Stimulated activated CD4-positive, alpha-beta T cell treated with anti-CD3 and anti-CD28 coated beads, Interleukin-15, amount 100 ng/mL, for 24 hours (primary cell): ENCODE results near the gene FADS2.

Source experiments
- DNase-seq: peaks from one replicate; pipeline ENCODE4 v3.0.0-alpha.2; 2020

The FADS2 gene

DNA sequence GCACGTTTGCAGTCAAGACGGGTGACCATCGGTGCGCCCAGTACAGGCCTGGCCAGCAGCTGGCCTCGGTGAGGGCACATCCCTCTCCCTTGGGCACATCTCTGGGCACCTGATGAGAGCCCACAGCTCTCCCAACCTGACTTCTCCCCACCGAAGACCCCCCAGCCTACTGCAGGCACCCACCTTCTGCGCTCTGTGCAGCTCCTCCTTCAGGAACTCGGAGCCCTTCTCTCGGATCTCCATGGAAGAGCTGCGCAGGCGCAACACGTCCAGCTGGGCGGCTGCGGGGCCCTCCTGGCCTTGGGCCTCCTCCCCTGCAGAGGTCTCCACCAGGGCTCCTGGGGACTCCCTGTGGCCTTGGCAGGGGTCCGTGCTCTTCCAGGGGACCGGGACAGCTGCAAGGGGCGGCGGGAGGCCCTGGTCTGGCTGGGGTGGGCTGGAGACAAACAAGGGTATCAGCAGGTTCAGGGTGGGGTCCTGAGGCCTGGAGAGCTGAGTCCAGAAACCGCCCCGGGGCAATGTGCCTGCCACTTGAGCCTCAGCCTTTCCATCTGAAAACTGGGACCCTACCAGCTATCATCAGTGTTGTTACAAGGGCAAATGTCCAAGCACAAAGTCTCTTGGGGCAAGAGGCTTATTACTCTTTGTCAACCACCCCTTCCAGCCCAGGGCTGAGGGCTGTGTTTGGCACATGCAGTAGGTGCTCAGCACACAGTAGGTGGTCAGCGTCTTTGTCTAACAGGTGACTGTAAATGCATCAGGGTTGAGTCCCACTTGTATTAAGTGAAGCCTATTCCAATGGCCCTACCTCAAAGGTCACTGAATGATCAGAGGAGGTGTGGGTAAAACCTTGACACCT, 80.0 kb downstream of the FADS2 start:
- DNase-seq = no peak

- DNase-seq = no peak
Observed at GRCh38 chr11:61908730-61909316, 80.7 kb downstream of the FADS2 start.

DNA sequence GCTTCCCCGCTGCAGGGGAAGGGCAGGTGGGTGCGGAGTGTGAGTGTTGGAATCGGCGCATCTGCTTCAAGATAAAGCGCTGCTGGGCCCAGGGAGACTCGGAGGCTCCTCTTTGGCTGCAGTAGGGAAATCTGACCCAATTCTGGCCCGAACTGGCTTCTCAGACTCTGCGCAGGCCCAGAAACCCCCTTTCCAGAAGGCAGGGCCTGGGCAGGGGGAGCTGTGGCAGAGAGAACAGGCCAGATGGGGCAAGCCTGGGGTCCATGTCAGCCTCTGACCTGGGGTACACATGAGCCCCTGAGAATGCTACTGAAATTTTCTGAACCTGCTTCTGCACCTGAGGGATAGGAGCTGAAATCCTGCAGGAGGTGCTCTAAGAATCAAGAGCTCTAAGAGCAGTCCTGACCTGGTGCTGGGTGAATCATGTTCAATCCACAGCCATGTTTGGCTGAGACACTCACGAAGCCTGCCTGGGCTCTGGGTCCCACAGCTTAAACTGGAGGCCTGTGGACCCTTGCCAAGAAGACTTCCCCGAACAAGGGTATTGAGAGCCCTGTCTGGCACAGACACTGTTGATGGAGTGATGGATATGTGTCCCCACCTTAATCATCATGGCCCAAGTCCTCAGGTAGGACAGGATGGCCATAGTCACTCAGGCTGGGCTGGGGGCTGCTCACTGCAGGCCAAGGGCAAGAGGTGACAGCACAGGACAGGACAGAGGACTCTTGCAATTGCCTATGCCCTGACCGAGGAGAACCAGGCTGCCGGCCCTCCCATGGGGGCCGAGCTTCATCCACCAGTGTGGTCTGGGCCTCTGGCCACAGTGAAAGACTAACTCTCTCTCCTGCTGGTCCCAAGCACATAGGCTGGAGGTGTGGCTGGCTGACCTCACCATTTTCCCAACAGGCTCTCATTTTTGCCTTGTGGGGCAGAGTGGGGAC, 82.4 kb downstream of the FADS2 start:
- DNase-seq = no peak

- no peak for DNase-seq
Observed at GRCh38 chr11:61911128-61911700, 83.1 kb downstream of the FADS2 start.

DNA sequence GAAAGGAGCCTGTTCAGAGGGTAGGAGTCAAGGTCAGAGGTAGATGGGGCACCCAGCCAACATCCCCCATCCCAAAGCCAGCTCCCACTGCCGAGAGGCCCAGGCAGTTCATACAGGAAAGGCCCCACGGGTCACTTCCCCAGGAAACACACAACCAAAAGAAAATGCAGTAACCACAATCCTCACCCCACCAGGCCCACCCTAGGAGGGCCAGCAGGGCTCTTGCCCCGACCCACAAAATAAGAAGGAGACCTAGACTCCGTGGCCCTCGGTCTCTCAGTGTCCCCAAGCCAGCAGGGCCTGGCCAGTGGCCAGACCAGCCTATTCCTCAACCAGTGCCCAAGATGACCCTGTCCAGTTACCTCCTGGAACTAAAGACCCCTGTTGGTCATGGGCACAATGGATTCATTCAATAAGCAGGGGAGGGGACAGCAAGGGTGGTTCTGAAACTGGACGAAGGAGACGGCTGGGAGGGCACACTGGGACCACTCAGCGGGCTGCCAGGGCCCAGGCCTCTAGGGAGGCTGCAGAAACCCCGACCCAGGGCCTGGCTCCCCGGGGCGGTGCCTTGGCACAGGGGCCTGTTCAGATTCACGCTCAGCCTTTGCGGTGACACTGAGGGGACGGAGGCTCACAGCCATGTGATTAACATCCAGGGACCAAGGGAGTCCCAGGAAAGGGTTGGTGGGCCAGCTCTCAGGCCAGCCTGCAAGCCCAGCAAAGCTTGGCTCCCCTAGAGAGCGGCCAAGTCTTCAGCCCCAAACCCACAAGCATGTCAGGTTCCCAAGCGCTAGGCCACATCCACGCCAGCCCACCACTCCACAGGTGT, 83.8 kb downstream of the FADS2 start:
- DNase-seq = no peak

DNA sequence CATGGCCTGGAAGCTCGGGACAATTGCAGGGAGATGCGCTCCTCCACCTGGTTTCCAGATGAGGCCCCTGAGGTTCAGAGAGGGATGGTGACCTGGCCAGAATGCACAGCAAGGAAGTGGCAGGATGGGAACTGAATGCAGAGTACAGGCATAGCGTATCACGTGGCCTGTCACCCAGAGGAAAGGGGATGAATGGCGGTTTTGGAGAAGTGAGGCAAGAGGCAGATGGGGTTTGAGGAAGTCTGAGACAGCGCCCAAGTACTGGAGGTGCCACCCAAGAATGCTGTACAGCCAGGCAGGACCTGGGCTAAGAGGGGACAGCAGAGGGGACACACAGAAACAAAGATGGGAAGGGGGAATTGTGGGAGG, 84.4 kb downstream of the FADS2 start:
- no peak for DNase-seq

GRCh38 chr11:61912991-61913698, 85.0 kb downstream of the FADS2 start:
- no peak for DNase-seq

GRCh38 chr11:61913699-61914395, 85.7 kb downstream of the FADS2 start:
- no peak for DNase-seq

DNA sequence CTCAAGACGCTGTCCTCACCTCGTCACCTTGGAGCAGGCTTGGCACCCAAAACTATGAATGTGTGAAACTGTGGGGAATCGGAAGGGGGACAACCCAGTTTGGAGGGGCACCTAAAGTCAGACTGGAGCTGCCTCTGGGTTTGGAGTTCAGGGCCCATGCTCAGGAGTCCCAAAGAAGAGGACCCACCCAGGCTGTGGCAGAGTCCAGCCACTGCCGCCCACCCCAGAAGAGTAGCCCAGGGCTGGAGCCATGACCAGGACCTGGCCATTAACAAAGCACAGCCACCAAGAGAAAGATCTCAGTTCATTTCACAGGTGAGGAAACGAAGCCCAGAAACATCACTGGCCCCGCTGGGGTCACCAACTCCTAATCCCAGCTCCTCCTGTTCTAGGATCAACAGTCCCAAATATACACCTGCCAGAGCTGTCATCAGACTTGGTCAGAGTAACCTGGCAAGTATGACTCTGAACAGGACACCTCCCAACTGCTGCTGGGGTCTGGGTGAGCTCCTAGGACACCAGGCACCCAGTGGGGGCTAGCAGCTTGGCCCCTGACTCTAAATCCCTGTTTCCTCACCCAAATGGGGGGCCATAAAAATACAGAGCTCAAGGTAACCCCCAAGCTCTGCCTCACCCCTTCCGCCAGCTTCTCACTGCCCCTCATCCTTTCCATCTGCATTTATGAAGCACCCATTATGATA, 86.5 kb downstream of the FADS2 start:
- no peak for DNase-seq

DNA sequence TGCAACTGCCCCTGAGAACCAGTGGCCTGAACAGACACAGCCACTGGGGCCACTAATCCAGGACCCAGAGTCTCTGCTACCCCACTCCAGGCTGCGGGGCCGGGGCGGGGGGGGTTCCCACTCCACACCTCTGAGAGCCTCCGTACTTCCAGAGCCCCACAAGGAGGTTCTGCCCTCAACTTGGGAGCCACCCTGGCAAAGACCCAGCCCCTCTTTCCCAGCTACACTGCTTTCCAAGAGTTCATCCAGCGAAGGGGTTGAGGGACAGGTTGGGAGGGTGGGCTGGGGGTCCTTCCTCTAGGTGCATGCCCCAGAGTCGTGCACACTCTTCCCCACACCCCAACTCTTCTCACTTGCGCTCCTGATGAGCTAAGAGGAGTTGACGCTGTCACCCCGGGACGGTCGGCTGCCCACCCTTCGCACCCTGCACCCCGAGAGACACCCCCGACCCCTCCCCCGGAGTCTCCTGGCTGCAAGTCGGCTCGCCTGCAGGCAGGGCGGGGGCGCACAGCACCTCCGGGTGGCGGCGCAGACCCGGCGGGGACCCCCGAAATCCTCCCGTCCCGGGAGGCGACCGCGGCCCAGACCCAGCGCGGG, 88.7 kb downstream of the FADS2 start:
- DNase-seq = peak; percentile 8
